ENCODE results near the gene MID1.

MID1 gene

DNA sequence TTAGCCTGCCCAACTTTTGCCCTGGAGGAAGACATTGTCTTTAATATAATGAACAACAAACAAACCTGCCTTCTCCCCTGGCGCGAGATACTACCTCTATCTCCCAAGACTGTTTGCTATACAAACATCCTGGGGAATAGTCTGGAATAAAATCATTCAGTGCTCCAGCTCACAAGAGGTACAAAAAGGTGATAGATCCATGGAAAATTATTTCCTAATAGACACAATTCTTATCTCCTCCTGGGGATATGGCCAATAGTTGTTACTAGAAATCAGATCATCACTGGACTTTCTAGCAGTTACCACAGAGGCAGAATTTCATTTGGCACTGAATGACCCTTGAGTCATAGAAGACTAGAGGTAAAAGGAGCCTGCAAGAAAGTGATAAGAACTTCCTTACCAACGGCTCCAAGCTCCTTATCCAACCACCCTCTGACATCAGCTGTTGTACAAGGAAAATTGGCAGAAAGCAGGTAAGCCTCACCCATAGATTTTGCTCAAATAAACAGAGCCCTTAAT lies 38.1 kb downstream of the MID1 start:
- TF ChIP-seq, protein P1, sequence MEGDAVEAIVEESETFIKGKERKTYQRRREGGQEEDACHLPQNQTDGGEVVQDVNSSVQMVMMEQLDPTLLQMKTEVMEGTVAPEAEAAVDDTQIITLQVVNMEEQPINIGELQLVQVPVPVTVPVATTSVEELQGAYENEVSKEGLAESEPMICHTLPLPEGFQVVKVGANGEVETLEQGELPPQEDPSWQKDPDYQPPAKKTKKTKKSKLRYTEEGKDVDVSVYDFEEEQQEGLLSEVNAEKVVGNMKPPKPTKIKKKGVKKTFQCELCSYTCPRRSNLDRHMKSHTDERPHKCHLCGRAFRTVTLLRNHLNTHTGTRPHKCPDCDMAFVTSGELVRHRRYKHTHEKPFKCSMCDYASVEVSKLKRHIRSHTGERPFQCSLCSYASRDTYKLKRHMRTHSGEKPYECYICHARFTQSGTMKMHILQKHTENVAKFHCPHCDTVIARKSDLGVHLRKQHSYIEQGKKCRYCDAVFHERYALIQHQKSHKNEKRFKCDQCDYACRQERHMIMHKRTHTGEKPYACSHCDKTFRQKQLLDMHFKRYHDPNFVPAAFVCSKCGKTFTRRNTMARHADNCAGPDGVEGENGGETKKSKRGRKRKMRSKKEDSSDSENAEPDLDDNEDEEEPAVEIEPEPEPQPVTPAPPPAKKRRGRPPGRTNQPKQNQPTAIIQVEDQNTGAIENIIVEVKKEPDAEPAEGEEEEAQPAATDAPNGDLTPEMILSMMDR (IDR thresholded peaks at IDR 0.05; ENCODE audit: low read depth, low read length), result no peak
- H3K4me3 ChIP-seq (ENCODE audit: low read depth, low read length), result no peak overlapping the region
- in situ Hi-C loops (cut with HindIII; ENCODE audit: low sequenced_read_pairs), result no loop called here
- no peak for DNase-seq (ENCODE audit: low read depth, low spot score)

DNA sequence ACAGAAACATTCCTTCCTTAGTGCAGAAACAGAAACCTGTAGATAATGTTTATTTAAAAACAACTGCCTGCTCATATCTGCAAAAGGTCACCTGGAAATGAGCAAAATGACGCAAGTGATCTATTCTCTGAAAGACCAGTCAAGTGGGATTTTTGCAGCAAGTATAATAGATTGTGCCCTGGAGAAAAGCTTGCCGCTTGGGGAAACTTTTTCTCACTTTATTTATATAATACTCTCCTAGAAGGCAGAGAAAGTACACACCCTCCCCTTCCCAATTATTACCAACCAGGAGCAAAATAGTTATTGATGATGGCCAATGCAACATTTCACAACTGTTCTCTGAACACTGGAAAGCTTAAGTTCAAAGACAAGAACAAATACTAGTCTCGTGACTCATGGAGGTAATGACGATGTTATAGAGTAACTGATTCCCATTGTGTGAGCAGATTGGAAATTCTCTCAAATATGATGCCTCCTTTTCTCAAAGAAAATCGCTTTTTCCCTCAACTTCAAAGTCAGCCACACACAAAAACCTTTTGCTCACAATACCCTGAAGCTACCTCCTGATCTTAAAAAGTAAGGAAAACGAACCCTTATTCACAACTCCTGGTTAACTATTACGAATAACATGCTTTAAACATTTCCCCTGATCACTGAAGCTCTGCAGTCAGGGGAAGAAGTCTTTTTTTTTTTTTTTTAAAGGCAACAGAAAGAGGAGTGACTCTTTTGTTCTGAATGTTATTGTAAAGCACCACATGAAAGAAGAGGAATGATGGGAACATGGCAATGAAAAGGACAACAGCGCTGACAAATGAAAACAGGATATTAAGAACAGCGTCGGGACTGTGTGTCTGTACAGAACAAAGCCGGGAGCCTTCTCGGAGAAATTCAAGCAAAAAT lies 41.0 kb downstream of the MID1 start:
- in situ Hi-C loops (cut with HindIII; ENCODE audit: low sequenced_read_pairs), result no loop called here
- TF ChIP-seq, protein P1 (IDR thresholded peaks at IDR 0.05; ENCODE audit: low read depth, low read length), result no peak
- H3K4me3 ChIP-seq (ENCODE audit: low read depth, low read length), result peak overlapping the region; percentile 20
- peak; percentile 85 for DNase-seq (ENCODE audit: low read depth, low spot score)

DNA sequence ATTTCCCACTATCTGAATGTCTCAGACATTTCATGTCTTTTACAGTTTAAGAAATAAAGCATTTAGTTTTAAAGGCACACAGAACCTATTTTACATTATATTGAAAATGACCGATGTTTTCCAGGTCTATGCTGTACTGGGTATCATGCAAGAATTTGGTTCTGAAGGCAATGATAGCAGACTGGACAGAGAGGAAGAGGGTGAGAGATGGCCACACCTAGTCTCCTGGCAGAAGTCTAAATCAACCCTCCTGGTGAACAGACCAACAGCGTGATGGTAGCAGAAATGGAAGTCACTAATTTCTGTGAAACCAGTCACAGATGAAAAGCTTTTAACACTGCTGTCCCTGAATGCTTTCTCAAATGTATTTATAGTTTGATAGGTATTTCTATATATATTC lies 41.9 kb downstream of the MID1 start:
- no peak overlapping the region for H3K4me3 ChIP-seq (ENCODE audit: low read depth, low read length)
- in situ Hi-C loops (cut with HindIII; ENCODE audit: low sequenced_read_pairs), result no loop called here
- TF ChIP-seq, protein P1 (IDR thresholded peaks at IDR 0.05; ENCODE audit: low read depth, low read length), result no peak
- DNase-seq (ENCODE audit: low read depth, low spot score), result no peak

DNA sequence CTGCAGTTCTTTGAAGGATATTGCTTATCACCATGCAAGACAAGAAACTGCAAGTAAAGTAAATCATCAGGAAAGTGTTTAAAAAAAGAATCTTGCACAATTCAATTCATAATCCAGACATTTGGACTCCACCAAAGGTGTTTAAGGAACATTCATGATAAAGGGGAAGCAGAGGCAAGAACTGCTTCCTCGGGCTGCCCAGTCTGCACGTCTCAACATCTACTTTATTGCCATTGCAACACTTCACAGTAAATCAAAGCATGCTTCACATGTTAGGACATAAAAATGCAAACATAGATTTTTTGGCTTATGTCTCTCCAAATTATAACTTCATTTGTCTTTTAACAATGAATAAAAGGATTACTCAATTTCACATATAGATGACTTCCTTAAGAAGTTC lies 42.5 kb downstream of the MID1 start:
- in situ Hi-C loops (cut with HindIII; ENCODE audit: low sequenced_read_pairs), result no loop called here
- H3K4me3 ChIP-seq (ENCODE audit: low read depth, low read length), result no peak overlapping the region
- TF ChIP-seq, protein P1 (IDR thresholded peaks at IDR 0.05; ENCODE audit: low read depth, low read length), result no peak
- no peak for DNase-seq (ENCODE audit: low read depth, low spot score)

DNA sequence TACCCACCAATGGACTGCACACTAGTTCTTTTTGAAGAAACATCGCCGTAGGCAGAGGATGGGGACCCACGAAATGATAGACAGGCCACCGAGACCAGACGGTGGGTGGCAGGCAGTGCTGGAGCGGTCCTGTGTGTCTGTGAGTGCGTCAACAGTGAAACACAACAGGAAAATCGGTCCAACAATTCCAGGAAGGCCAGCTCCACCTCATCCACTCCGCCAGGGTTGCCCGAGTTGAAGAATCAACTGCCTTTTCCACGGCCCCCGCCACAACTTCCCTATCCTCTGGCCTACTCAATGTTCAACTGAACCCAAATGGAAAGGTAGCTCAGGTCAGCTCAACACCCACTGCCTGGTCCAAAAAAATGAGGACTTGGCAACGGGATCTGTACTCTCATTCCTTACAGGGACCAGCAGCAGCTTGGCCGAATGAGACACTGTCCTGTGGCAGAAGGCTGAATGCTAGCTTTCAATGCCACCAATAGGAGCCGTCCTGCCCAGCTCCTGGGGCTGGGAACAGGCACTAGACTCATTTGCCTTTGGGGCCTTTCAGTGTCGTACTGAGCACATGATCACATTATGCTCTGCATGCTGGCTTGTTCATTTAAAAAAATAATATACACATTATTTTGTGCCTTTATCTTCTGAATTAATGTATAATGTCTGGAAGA lies 43.5 kb downstream of the MID1 start:
- no peak for DNase-seq (ENCODE audit: low read depth, low spot score)
- TF ChIP-seq, protein P1 (IDR thresholded peaks at IDR 0.05; ENCODE audit: low read depth, low read length), result no peak
- no peak overlapping the region for H3K4me3 ChIP-seq (ENCODE audit: low read depth, low read length)
- in situ Hi-C loops (cut with HindIII; ENCODE audit: low sequenced_read_pairs), result no loop called here

DNA sequence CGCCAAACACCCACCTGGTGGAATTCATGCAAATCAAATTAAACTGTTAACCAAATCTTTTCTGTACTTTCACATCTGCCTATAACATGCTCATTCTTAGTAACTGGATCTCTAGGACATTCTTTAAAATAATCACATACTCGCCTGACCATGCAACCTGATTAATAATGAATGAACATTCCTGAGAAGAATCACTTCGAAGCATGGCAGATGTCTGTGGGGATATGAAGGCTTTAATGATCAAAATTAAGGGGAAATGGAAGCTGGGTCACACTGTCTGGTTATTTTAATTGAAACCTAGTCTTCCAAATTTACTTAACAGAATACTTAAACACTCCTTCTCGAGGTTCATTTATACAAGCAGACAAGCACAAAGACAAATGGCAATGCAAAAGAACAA lies 44.2 kb downstream of the MID1 start:
- no peak overlapping the region for H3K4me3 ChIP-seq (ENCODE audit: low read depth, low read length)

More for the DNA sequence above, 44.2 kb downstream of the MID1 start:
- in situ Hi-C loops (cut with HindIII; ENCODE audit: low sequenced_read_pairs), result no loop called here
- TF ChIP-seq, protein P1 (IDR thresholded peaks at IDR 0.05; ENCODE audit: low read depth, low read length), result no peak
- DNase-seq (ENCODE audit: low read depth, low spot score), result no peak
